GM18508 (cell line): ENCODE measurements around the gene PEF1.

Experiments used
- ATAC-seq: cut with Tn5 transposase; IDR thresholded peaks from one replicate; pipeline ENCODE4 v1.9.1; 2021; ENCODE audit warnings: moderate number of reproducible peaks; ENCODE audit not compliant: insufficient read depth, unreplicated experiment

The PEF1 gene

DNA sequence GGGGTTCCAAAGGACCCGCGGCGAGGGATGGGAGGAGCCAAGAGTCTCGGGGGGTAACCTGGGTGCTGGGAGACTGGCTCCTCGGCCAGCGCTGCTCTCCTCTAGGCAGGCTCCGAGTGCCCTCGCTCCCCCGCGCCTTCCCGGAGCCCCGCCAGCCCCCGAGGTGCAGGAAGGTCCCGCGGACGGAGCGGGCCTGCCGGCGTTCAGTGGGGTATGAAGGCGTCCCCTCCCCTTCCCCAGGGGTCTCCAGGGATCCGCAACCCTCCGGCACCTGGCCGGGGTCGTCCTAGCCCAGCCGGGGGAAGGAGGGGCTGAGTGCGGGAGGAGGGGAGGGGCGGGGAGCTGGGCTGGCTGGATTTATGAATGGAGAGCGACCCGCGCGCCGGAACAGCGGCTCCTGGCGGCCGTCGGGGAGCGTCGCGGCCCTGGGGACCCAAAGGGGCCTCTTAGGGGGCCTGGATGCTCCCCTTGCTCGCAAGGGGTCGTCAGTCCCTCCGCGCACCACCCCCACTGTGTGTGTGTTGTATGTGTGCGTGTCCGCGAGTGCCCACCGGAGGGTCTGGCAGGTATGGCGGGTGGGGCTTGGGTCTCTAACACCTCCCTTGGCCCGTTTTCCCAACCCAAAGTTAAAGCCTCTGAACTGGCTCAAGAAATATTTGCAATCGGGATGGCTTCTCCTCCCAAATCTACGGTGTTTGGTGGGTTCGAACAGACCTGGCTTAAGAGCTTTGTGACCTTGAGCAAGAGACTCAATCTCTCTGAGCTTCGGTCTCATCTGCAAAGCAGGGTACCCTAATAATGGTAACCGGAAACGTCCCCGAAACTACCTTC lies 26.5 kb downstream of the PEF1 start:
- ATAC-seq: no peak

DNA sequence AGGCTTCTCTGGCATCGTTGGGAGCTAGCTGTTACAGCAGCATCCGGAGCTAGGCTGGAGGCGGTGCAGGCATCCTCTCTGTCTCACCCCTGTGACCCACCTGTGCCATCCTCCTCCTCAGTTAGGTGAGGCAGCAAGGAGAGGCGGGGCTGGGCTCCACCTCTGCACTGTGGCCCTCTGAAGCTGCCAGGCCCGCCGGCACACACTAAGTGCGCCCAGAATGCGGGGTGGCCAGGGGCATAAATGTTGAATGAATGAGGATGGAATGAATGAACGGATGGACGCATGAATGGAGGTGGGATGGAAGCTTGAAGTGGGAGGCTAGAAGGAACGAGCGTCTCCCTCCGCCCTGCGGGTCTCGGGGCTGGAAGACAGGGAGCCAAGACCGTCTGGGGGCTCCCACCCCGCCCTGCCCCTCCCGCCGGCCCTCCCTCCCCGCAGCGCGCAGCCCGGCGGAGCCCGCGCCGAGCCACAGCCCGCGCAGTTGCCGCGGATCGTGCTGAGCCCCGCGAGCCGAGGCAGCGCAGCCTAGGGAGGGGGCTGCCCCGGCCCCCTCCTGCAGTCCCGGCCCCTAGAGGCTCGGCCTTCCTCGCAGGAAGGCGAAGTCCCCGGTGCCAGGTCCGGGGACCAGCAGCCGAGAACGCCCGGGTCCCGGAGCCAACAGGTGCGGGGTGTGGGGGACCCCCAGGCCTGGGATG lies 27.3 kb downstream of the PEF1 start, which contains the start of gene HCRTR1:
HCRTR1 (plus strand) TSS at position 472 of the 698 bp plus-strand sequence. CDS start 1,504 bp downstream, outside the sequence.
- ATAC-seq: no peak

DNA sequence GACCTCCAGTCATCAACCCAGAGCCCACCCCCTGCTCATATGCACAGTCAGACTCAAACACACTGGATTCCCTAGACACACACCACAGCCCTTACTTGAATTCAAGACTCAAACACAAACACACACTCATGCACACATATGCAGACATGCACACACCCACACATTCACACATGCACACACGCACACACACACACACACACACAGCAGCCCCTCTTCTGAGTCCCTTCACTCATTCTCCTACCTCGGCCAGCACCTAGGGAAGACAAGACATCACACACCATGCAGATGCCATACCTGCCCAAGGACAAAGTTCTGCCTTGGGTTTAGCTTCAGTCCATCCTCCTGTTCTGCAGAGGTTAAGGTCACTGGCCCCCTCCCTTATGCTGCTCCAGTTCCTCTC lies 28.7 kb downstream of the PEF1 start:
- no peak for ATAC-seq

DNA sequence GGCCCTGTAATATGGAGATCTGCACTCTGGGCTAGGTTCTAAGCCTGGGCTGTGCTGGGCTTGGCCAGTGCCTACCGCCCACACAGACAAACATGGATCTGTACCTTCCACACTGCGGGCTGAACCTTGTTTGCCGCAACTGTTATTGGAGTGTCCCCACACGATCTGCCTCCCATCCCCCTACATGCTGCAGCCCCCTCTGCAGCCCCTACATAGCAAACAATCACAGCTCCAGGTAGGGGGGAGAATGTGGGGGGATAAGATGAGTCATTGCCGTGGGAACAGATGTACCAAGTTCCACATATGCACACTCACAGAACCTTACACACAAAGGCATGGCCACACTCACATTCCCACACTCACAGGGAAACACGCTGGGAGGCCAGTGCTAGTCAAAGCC lies 29.3 kb downstream of the PEF1 start:
- no peak for ATAC-seq

DNA sequence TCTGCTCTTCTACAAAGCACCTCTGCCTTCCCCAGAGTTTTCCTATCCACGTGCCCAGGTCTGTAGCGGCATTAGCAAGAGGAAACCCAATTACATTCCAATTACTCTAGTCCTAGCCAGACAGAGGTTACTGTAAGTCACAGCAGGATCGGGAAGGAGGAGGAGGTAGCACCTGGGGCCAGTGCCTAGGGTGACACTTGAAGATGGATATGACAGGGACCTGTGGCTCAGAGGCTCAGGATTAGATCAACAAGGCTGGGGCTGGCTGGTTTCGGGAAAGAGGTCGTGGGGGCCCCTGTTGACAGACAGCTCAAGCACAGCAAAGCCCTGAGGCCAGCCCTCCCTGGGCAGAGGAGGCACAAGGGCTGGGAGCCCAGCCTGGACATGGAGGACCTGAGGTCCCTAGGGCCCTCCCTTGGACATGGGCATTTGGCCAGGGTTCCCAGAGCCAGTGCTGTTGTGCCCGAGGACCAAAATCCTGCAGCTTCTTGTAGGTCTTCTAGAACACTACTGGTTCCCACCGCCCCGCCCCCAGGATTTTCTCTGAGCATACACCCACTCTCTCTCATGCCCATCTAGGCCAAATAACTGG lies 30.2 kb downstream of the PEF1 start:
- ATAC-seq: no peak

DNA sequence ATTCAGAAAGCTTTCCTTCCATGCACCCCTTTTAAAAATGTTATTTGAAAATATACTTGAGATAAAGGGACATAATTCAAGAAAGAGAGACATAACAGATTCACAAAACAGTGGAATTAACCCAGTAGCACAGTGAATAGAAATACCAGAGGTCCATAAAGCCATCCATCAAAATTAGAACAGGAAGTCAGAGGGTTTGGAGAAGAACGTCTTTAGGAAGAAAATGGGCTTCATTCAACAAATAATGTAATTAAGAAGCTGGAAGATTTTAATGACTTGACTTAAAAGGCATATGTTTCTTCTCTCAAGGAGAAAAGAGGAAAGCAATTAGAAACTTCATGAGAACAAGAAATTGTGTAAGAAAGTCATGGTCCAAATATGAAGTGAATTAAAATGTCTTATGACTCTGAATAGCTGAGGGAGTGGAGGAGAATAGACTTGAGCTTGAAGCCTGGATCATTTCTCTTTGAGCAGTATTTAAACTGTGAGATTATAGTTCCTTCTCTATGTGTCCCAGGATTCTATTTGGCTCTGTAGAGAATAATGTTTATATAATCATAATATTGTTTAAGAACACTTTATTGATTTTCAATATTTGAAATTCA lies 35.1 kb downstream of the PEF1 start:
- ATAC-seq: no peak

DNA sequence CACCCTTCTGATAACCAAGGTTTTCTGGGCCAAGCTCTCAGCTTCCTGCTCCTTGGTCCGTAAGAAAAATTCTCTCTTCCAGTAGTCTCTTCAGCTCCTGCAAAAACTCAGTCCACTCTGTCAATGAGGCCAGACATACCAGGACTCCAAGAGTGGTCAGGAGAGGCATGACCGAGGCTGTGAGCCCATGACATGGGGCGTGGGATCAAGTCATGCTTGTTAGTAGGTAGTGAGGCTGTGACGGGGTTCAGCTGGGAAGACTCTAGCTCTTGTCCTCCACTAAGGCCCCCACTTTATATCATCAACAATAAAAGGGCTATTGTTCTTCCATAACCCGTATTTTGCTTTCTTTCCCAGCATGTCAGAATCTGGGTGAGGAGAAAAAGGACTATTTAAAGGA lies 37.3 kb downstream of the PEF1 start:
- no peak for ATAC-seq

DNA sequence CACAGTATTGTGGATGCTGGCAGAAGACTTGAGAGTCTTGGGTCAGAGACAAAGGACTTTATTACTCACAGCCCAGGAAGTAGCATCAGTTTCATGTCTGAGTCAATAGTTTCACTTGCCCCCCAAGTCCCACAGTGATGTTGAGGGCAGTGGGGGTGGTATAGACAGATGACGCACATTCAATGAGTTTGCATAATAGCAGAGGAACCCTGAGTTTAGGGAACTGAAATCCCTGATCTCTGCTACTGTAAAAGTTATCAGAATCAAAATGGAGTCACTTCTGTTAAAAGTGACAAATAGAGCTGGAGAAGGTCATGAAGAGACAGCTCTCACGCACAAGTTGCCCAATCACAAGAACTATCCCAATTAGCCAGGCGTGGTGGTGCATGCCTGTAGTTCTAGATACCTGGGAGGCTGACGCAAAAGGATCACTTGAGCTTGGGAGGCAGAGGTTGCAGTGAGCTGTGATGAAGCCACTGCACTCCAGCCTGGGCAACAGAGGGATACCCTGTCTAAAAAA lies 38.7 kb downstream of the PEF1 start:
- peak; percentile 55 for ATAC-seq

DNA sequence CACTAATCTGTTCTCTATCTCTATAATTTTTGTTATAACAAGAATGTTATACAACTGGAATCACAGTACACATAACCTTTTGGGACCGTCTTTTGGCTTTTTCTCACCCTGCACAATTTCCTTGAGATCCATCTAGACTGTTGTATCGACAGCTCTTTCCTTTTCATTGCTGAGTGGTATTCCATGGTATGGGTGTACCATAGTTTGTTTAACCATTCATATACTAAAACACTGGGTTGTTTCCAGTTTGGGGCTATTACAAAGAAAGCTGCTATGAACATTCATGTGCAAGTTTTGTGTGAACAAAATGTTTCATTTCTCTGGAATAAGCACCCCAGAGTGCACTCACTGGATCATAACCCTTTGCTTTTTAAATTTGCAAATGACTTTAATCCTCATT lies 42.6 kb downstream of the PEF1 start:
- no peak for ATAC-seq

DNA sequence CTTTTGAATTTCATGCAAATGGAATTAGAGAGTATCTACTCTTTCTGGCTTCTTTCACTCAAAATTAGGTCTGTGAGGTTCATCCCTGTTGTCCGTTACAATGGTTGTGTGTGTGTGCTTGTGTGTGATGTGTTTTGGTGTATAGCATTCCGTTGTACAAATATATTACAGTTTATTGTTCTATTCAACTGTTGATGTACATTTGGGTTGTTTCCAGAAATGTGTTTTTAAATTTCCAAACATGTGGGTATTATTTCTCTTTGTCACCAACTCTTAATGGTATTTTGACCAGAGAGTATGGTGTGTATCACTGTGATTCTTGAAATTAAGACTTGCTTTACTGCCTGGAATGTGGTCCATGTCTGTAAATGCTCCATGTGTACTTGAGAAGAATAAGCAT lies 44.0 kb downstream of the PEF1 start:
- no peak for ATAC-seq

DNA sequence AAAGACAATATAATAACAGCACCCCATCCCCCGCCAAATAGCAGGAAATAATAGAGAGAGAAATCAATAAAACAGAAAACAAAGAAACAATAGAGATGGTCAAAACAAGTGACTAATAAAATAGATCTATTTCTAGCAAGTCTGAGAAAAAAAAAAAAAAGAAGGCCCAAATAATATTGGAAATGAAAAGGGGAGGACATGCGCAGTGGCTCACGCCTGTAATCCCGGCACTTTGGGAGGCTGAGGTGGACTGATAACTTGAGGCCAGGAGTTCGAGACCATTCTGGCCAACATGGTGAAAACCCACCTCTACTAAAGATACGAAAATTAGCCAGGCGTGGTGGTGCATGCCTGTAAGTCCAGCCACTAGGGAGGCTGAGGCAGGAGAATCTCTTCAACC lies 45.7 kb downstream of the PEF1 start:
- no peak for ATAC-seq

DNA sequence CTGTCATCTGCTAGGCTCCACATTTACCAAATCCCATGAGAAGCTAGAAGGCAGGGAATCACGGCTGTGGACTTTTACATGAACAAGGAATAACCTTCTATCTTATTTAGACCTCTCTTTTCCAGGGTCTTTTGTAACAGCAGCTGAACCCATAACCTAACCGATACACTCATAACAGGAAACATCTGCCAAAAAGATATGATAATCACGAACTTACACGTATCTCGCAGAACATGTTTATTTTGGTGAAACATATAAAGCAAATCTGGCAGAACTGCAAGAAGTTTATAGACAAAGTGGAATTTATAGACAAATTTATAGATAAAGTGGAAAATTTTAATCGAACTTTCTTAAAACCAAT lies 48.0 kb downstream of the PEF1 start:
- no peak for ATAC-seq

DNA sequence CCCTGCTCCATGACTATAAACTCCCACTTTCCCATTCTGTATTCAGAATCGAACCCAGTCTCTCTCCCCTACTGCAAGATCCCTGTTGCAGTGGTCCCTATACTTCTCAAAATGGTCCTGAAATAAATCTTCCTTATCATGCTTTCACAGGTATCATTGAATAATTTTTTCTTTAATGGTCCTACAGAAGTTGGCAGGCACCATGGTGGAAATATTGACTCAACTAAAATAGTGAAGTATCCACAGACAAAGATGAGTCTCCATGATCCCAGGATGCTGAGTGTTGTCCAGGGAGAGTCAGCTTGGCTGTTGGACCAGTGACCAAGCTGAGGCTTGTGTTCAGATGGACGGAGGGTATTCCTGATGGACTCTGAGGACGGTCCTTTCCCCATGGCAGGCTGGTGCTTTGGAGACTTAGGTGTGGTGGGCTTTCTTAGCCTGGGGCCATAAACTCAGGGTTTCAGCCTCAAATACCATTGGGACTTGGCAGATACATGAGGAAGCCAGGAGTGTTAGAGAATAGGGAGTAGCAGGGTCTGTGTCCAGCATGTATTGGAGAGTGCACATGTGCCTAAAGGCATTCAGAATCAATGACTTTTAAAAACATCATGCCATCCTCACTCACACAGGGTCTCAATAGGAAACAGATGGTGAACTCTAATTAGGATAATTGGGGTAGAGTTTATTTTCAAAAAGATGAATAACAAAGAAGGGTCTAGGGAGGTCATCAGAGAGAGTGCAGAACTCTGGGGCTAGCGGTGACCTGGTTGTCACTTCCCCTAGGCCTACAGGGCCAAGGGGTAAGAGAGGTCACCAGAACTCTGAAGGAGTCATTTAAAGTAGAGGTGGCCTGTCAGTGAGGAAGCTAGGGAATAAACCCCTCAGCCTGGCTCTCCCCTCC lies 48.6 kb downstream of the PEF1 start:
- no peak for ATAC-seq

DNA sequence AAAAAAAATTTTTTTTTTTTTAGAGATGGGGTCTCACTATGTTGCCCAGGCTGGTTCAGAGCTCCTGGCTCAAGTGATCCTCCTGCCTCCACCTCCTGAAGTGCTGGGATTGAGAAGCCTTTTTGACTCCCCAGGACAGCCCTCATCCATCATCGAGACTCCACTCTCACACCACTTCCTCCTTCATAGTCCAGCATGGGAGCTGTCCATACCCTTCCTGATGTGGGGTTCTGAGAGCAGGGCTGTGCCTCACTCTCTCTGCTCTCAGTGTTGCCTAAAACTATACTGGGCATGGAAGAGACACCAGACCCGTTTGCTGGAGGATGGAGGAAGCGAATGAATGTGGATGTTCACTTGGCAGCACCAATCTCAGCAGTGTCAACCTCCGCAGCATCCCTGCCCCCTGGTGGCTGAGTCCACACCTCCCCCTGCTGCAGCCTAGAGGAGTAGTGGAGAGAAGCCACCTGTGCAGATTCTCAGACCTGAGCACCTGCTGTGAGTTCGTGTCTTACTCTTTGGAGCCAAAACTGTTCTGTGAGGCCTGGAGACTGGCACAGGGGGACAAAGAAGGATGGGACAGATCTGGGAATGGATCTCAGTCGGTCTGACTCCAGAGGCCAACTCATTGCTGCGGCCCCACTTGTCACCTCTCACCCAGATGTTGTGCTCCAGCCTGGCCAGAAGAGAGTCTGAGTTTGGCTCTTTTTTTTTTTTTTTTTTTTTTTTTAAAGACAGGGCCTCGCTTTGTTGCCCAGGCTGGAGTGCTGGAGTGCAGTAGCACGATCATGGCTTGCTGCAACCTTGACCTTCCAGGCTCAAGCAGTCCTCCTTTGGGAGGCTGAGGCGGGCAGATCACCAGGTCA lies 50.7 kb downstream of the PEF1 start:
- ATAC-seq: no peak

DNA sequence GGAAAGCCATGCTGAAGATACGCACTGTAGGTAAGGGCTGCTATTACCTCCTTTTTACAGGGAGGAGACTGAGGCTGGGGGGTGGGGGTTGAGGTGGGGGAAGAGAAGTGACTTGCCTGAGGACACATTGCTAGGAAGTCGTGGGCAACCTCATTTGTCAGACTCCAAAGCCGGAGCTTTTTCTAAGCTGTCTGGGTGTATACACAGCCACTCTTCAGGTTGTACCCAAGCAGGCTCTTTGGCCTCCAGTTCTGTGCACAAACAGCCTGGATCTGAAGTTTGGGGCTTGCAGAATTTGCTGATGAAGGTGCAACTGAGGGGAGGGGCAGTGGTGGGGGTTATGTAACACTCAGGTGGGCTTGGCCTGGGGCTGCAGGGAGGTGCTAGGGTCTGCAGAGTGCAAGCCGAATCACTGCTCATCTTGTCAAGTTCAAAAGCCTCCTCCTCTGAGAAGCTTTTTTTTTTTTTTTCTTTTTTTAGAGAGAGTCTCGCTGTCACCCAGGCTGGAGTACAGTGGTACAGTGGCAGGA lies 51.5 kb downstream of the PEF1 start:
- ATAC-seq: no peak

DNA sequence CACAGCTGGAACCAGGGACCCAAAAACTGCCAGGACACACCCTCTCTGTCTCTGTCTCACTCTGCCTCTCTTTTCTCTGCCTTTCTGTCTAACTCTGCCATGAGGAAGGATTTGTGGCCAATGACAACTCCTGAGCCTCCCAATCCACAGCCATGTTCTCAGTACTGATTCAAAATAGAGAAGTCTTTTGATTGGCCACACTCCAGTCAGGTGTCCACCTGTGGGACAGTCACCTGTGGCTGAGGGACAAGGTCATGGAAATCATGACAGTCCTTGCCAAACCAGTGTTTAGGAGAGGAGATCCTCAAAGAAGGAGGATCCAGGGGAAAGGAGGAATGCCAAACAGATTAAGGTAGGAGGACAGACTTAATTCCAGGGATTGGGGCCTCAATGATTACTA lies 52.5 kb downstream of the PEF1 start:
- ATAC-seq: no peak

DNA sequence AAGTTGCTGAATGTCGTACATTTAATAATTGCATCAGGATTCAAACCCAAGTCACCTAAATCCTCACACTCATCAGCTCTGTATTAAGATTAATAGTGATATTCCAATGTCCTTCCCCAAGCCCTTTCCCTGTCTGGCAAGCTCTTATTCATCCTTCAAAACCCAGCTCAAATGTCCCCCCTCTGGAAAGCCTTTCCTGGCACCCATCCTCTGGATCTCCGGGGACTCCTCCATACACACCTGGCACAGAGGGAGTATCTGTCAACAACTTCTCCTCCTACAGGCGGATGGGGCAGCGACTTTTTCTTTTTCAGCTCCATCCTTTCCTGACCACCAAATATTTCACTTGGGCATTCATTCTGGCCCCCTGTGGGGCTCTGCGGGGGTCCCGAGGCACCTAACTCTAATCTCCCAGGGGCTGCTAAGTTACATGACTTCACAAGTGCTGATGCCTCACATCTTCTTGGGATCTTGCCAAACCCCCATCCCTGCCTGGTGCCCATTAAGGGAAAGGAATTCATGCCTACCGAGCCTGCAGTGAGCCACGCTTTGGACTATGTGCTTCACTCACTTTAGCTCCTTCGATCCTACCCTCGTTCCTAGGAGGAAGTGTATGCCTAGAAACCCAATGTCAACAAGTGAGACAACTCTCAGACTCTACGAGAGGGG lies 53.1 kb downstream of the PEF1 start:
- no peak for ATAC-seq
